Cardiac fibroblast (primary cell): ENCODE data around the gene P2RX7.
A peak's percentile ranks its signal among the peaks of the same experiment; 100 is the strongest.
"Not testable (repeated sequence)": the region's sequence is repeated elsewhere in the genome, so short reads cannot be mapped to it uniquely, and the experiment has no call there.

Source experiments
- DNase-seq, 2 donors: peaks; one replicate each; pipeline versions ENCODE4 v3.0.0 to v3.0.0-alpha.2; 2010; ENCODE audit warnings: low read depth in 2 of 2
- H3K4me3 ChIP-seq, 2 donors: replicated peaks in 1 of 2; 1 replicate in 1 of 2; 2 replicates in 1 of 2; pipeline ENCODE4 v1.5.1; 2011; ENCODE audit warnings: low read depth in 2 of 2, low read length in 2 of 2, mild to moderate bottlenecking in 2 of 2, moderate library complexity in 1 of 2
- CTCF ChIP-seq: IDR thresholded peaks from one replicate; pipeline ENCODE4 v1.5.1; 2011; ENCODE audit warnings: low read depth, mild to moderate bottlenecking, low read length, inconsistent platforms

P2RX7 gene

DNA sequence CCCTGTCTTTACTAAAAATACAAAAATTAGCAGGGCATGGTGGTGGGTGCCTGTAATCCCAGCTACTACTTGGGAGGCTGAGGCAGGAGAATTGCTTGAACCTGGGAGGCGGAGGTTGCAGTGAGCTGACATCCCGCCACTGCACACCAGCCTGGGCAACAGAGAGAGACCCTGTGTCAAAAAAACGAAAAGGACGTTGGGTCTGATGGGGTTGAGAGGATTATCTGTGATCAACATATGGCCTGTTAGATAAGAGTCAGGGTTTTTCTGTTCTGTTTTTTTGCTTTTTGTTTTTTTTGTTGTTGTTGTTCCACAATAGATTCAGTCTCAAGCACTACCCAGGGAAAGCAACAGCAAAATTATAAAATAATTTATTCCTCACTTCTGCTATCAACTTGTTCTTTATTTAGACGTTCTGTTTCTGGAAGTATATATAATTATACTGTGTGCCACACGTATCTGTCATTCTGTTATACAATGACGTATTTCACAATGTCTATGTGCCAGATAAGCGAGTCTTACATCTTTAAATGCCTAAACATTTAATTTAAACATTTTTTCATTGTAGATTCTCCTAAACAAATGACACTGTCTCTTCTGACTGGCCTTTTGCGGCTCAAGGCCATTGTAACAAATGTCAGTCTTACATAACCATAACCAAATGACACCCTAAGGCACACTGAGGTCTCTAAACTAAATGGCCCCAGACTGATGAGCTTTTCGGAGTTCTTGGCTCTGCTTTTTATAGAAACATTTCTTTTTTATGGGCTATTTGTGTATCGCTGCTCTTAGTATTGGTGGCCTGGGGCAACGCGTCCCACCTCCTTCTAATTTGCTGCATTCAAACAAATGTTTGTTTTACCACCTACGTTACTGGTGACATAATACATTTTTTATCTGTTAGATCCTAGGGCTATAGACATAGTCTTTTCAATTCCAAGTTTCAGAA, 70.0 kb downstream of the P2RX7 start:
- DNase-seq, result no peak
- no peak for TF ChIP-seq CTCF
- no peak overlapping the region for H3K4me3 ChIP-seq

- no peak for TF ChIP-seq CTCF
- no peak for DNase-seq
- no peak overlapping the region for H3K4me3 ChIP-seq
Observed at GRCh38 chr12:121203482-121203881, 70.8 kb downstream of the P2RX7 start.

- DNase-seq, result no peak
- TF ChIP-seq CTCF, result no peak
- H3K4me3 ChIP-seq, result no peak overlapping the region
Observed at GRCh38 chr12:121205491-121205890, 72.8 kb downstream of the P2RX7 start.

GRCh38 chr12:121208571-121208970, 75.9 kb downstream of the P2RX7 start:
- not testable (repeated sequence) for DNase-seq, H3K4me3 ChIP-seq

- TF ChIP-seq CTCF, result no peak
- H3K4me3 ChIP-seq, result no peak overlapping the region
- DNase-seq, result no peak
Observed at GRCh38 chr12:121209221-121209620, 76.5 kb downstream of the P2RX7 start.

DNA sequence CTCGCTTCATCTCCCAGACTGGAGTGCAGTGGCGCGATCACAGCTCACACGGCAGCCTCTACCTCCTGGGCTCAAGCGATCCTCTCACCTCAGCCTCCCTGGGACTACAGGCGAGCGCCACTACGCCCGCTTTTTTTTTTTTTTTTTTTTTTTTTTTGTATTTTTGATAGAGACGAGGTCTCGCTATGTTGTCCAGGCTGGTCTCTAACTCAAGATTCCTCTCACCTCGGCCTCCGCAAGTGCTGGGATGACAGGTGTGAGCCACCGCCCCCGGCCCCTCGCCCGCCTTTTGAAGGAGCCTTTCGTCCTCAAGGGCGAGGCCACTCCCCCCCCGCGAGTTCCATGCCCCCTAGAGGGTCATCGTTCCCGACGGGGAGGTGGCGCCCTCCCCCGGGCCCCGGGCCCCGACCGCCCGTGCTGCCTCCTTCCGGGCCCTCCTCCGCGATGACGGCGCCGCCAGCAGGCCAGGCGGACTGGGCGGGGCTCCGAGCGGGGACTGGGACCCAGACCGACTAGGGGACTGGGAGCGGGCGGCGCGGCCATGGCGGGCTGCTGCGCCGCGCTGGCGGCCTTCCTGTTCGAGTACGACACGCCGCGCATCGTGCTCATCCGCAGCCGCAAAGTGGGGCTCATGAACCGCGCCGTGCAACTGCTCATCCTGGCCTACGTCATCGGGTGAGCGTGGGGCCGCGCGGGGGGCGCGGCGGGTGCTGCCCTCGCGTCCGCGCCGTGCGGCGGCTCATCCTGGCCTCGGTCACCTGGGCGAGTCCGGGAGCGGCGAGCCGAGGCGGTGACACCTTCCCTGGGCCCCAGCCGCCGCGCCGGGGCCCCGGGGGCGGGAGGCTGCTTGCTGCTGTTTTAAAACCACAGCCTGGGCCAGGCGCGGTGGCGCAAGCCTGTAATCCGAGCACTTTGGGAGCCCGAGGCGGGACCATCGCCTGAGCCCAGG, 77.2 kb downstream of the P2RX7 start, which contains the start of gene P2RX4:
P2RX4 (plus strand) TSS at position 506 of the 949 bp plus-strand sequence; CDS start at position 542, 36 bp downstream.
- H3K4me3 ChIP-seq, result peak within 1 kb of the TSS; percentile 57 to 64
- peak; percentile 1 for TF ChIP-seq CTCF
- peak; percentile 70 to 72 for DNase-seq

GRCh38 chr12:121212875-121213274, 80.2 kb downstream of the P2RX7 start:
- DNase-seq, result no peak
- H3K4me3 ChIP-seq, result no peak overlapping the region
- no peak for TF ChIP-seq CTCF
